HG03039 (cell line): ENCODE measurements around the gene AP2B1.

Experiments
- ATAC-seq: cut with Tn5 transposase; IDR thresholded peaks from one replicate; pipeline ENCODE4 v1.9.1; 2021; ENCODE audit warnings: mild to moderate bottlenecking, moderate library complexity; ENCODE audit not compliant: unreplicated experiment

The AP2B1 gene

GRCh38 chr17:35766489-35766877 lies 179.4 kb downstream of the AP2B1 start:
- ATAC-seq = no peak

- ATAC-seq = no peak
Measured at GRCh38 chr17:35766903-35767510, 179.9 kb downstream of the AP2B1 start.

- ATAC-seq = no peak
Measured at GRCh38 chr17:35768797-35769196, 181.7 kb downstream of the AP2B1 start.

GRCh38 chr17:35769895-35770486 lies 182.9 kb downstream of the AP2B1 start:
- no peak for ATAC-seq

- no peak for ATAC-seq
Measured at GRCh38 chr17:35773129-35773528, 186.0 kb downstream of the AP2B1 start.

- no peak for ATAC-seq
Measured at GRCh38 chr17:35773679-35774425, 186.7 kb downstream of the AP2B1 start.

GRCh38 chr17:35774499-35774898 lies 187.4 kb downstream of the AP2B1 start:
- ATAC-seq = no peak

- no peak for ATAC-seq
Measured at GRCh38 chr17:35775039-35775438, 187.9 kb downstream of the AP2B1 start.

- ATAC-seq = no peak
Measured at GRCh38 chr17:35775583-35775982, 188.5 kb downstream of the AP2B1 start.
